Adrenal gland (tissue), 5 donors: ENCODE data around the gene SMIM5.
"Not testable (repeated sequence)": the region's sequence is repeated elsewhere in the genome, so short reads cannot be mapped to it uniquely, and the experiment has no call there.

Experiments
- POLR2A ChIP-seq, 2 donors: fragments of 450-650 bp; IDR thresholded peaks; one replicate each; pipeline ENCODE4 v1.6.1; 2017; ENCODE audit warnings: antibody characterized with exemption in 2 of 2, mild to moderate bottlenecking in 2 of 2, moderate library complexity in 1 of 2
- TF ChIP-seq, protein P1 (sequence below), 6 experiments: fragments of 450-650 bp in 4 of 6; fragments of 200-600 bp in 2 of 6; sonication (generic) in 1 of 6; IDR thresholded peaks; 1 replicate in 5 of 6; 2 replicates in 1 of 6; pipeline versions ENCODE4 v1.5.1 to v1.8.0; 2016 to 2021; ENCODE audit warnings: antibody characterized with exemption in 6 of 6, mild to moderate bottlenecking in 2 of 6, moderate library complexity in 1 of 6
- donor health status: DM: no; HTN: no; CAD: no.

GRCh38 chr17:75638039-75638438 lies 4.8 kb downstream of the SMIM5 start:
- TF ChIP-seq, protein P1, sequence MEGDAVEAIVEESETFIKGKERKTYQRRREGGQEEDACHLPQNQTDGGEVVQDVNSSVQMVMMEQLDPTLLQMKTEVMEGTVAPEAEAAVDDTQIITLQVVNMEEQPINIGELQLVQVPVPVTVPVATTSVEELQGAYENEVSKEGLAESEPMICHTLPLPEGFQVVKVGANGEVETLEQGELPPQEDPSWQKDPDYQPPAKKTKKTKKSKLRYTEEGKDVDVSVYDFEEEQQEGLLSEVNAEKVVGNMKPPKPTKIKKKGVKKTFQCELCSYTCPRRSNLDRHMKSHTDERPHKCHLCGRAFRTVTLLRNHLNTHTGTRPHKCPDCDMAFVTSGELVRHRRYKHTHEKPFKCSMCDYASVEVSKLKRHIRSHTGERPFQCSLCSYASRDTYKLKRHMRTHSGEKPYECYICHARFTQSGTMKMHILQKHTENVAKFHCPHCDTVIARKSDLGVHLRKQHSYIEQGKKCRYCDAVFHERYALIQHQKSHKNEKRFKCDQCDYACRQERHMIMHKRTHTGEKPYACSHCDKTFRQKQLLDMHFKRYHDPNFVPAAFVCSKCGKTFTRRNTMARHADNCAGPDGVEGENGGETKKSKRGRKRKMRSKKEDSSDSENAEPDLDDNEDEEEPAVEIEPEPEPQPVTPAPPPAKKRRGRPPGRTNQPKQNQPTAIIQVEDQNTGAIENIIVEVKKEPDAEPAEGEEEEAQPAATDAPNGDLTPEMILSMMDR (IDR thresholded peaks at IDR 0.05) = not testable (repeated sequence)
- TF ChIP-seq POLR2A (IDR thresholded peaks at IDR 0.05) = not testable (repeated sequence)
